CD14-positive monocyte (primary cell): Measurements from ENCODE around the gene NUBPL. TPM values are rescaled to one million over a fixed set of nuclear protein-coding genes. Genes with fewer than 3 reads are reported as not detected.

ENCODE experiments used
- DNase-seq, 3 donors: peaks; one replicate each; pipeline ENCODE4 v3.0.0-alpha.2; 2011 to 2022
- H2AFZ ChIP-seq: 2 replicates; pipeline ENCODE4 v1.6.0; 2012; ENCODE audit warnings: mild to moderate bottlenecking, low read depth, low read length, inconsistent platforms; ENCODE audit not compliant: insufficient read depth, poor library complexity, severe bottlenecking
- H3K27ac ChIP-seq, 2 donors: 1 replicate in 1 of 2; 2 replicates in 1 of 2; pipeline ENCODE4 v1.5.1; 2012 to 2013; ENCODE audit warnings: low read length in 2 of 2, control low read depth in 1 of 2, inconsistent platforms in 1 of 2, low read depth in 1 of 2, mild to moderate bottlenecking in 1 of 2
- H3K27me3 ChIP-seq, 2 donors: one replicate each; pipeline versions ENCODE4 v1.6.0 to v1.6.1; 2011 to 2013; ENCODE audit warnings: low read length in 2 of 2; ENCODE audit not compliant: control insufficient read depth in 2 of 2, insufficient read depth in 2 of 2
- H3K36me3 ChIP-seq, 2 donors: replicated peaks in 1 of 2; 1 replicate in 1 of 2; 2 replicates in 1 of 2; pipeline versions ENCODE4 v1.5.1 to v1.6.1; 2012 to 2013; ENCODE audit warnings: low read length in 2 of 2, control low read depth in 1 of 2, inconsistent platforms in 1 of 2, mild to moderate bottlenecking in 1 of 2; ENCODE audit not compliant: insufficient read depth in 2 of 2, control insufficient read depth in 1 of 2
- H3K4me1 ChIP-seq, 2 donors: 1 replicate in 1 of 2; 2 replicates in 1 of 2; pipeline versions ENCODE4 v1.5.1 to v1.6.1; 2012 to 2013; ENCODE audit warnings: low read length in 2 of 2, control low read depth in 1 of 2, inconsistent platforms in 1 of 2, mild to moderate bottlenecking in 1 of 2, moderate library complexity in 1 of 2; ENCODE audit not compliant: insufficient read depth in 2 of 2, control insufficient read depth in 1 of 2
- H3K4me2 ChIP-seq: replicated peaks from 2 replicates; pipeline ENCODE3; 2012; ENCODE audit warnings: low read length, moderate library complexity, mild to moderate bottlenecking; ENCODE audit not compliant: poor library complexity, severe bottlenecking; ENCODE audit errors: extremely low read depth
- H3K4me3 ChIP-seq, 3 experiments: fragments of 200-600 bp in 1 of 3; sonication (generic) in 1 of 3; replicated peaks in 1 of 3; 1 replicate in 2 of 3; 2 replicates in 1 of 3; pipeline ENCODE4 v1.5.1; 2011 to 2013; ENCODE audit warnings: low read length in 3 of 3, mild to moderate bottlenecking in 3 of 3, control low read depth in 2 of 3, low read depth in 2 of 3, inconsistent platforms in 1 of 3, moderate library complexity in 1 of 3
- H3K79me2 ChIP-seq: 2 replicates; pipeline ENCODE4 v1.6.0; 2012; ENCODE audit warnings: mild to moderate bottlenecking, control low read depth, inconsistent platforms, low read length, moderate library complexity; ENCODE audit not compliant: insufficient read depth
- H3K9ac ChIP-seq: 2 replicates; pipeline ENCODE4 v1.6.0; 2017; ENCODE audit warnings: low read length, mild to moderate bottlenecking; ENCODE audit not compliant: insufficient read depth, poor library complexity, severe bottlenecking
- H3K9me3 ChIP-seq, 2 donors: replicated peaks in 1 of 2; 1 replicate in 1 of 2; 2 replicates in 1 of 2; pipeline versions ENCODE4 v1.5.1 to v1.6.1; 2012 to 2013; ENCODE audit warnings: low read length in 2 of 2, control low read depth in 1 of 2; ENCODE audit not compliant: control insufficient read depth in 1 of 2, insufficient read depth in 1 of 2
- H4K20me1 ChIP-seq: 2 replicates; pipeline ENCODE4 v1.6.0; 2012; ENCODE audit warnings: mild to moderate bottlenecking, low read length, control low read depth, moderate library complexity; ENCODE audit not compliant: insufficient read depth
- H3K27ac Mint-ChIP-seq, 7 donors: one replicate each; pipeline ENCODE4 v1.8.0; 2020; ENCODE audit warnings: mild to moderate bottlenecking in 7 of 7, mixed read lengths in 7 of 7, moderate library complexity in 6 of 7, inconsistent platforms in 2 of 7
- H3K27me3 Mint-ChIP-seq, 3 donors: one replicate each; pipeline ENCODE4 v1.8.0; 2021 to 2022; ENCODE audit warnings: low read depth in 3 of 3, mild to moderate bottlenecking in 3 of 3, mixed read lengths in 3 of 3, moderate library complexity in 3 of 3, inconsistent platforms in 1 of 3
- H3K36me3 Mint-ChIP-seq, 2 donors: one replicate each; pipeline ENCODE4 v1.8.0; 2020; ENCODE audit warnings: mixed read lengths in 2 of 2, inconsistent platforms in 1 of 2, mild to moderate bottlenecking in 1 of 2
- H3K4me1 Mint-ChIP-seq: one replicate; pipeline ENCODE4 v1.8.0; 2020; ENCODE audit warnings: mild to moderate bottlenecking, mixed read lengths
- H3K4me3 Mint-ChIP-seq, 2 donors: one replicate each; pipeline ENCODE4 v1.8.0; 2020; ENCODE audit warnings: mild to moderate bottlenecking in 2 of 2, mixed read lengths in 2 of 2, moderate library complexity in 1 of 2
- H3K9me3 Mint-ChIP-seq, 7 donors: one replicate each; pipeline ENCODE4 v1.8.0; 2020 to 2022; ENCODE audit warnings: mixed read lengths in 7 of 7, mild to moderate bottlenecking in 6 of 7, moderate library complexity in 6 of 7, inconsistent platforms in 2 of 7
- CTCF ChIP-seq: fragments of 200-600 bp; IDR thresholded peaks from one replicate; pipeline ENCODE4 v1.8.0; 2022; ENCODE audit warnings: antibody characterized with exemption, mild to moderate bottlenecking
- WGBS: methylation state at CpG from one replicate; pipeline ENCODE4 v1.1.5; 2013; ENCODE audit warnings: missing lambda C conversion rate; ENCODE audit not compliant: insufficient coverage; 5-methylcytosine and 5-hydroxymethylcytosine counted together
- intact Hi-C, 2 donors: fragments of 100-400 bp; cut with micrococcal nuclease; formaldehyde crosslinking; loops; one replicate each; pipeline versions ENCODE4 v1.15.0 to v1.15.1; 2023
- polyA plus RNA-seq, 3 donors: library from polyadenylated mRNA; depleted of rRNA in 1 of 3; unstranded in 2 of 3; stranded (reverse) in 1 of 3; fragments of 300-500 nt in 2 of 3; fragments of >200 nt in 1 of 3; fragmentation: Illumina TruSeq in 2 of 3; gene quantifications; 1 replicate in 2 of 3; 2 replicates in 1 of 3; pipeline ENCODE4 v1.2.3, GENCODE V29; 2012 to 2021

NUBPL gene
- polyA plus RNA-seq, 3 donors, result 0.75 to 2.4 (median 2.3) TPM

DNA sequence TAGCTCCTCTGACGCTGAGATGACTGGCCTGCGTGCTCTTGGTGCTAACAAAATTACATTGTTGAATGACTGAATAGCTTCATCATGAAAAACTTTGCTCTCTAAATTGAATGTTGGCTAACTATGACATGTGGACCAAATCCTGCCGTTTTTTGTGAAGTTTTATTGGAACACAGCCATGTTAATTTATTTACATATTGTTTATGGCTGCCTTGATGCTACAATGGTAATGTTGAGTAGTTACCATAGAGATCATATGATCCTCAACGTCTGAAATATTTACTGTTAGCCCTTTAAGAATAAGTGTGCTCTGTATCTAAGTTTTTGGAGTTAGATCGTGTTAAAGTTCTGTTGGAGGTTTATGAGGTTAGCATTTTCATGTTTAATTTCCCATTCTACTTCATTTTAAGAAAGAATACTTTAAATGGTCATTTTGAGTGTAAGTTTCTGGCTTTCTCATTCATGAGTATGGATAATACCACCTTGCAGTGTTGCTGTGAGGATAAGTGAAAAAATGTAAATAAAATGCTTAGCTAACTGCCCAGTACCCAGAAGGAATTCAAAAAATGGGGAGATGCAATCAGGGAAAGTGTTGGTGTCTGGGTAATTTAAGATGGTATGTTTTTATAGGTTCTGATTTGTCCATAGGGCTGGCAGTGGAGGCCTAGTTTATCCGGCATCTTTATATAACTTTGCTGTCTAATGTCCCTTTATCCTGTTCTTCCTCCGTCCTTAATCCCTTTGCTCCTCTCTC, 35.3 kb downstream of the NUBPL start:
- H3K4me3 ChIP-seq, result no peak overlapping the region
- H4K20me1 ChIP-seq, result no peaks in the 10 kb centered on the region
- no peaks in the 10 kb centered on the region for H3K79me2 ChIP-seq
- WGBS, result 85% methylated on average over 2 of the region's 7 CpGs
- no peaks in the 10 kb centered on the region for H3K4me1 Mint-ChIP-seq
- no peak overlapping the region for H2AFZ ChIP-seq
- H3K4me3 Mint-ChIP-seq, result no peak overlapping the region
- no peak overlapping the region for H3K27ac ChIP-seq
- no peak overlapping the region for H3K4me2 ChIP-seq
- no peak for DNase-seq
- TF ChIP-seq CTCF, result no peak
- no peaks in the 10 kb centered on the region for H3K27me3 Mint-ChIP-seq
- H3K9me3 Mint-ChIP-seq, result peaks cover 3 to 12% (median 8%) of the 10 kb centered on the region in 7 donors
- no peaks in the 10 kb centered on the region for H3K4me1 ChIP-seq
- no peak overlapping the region for H3K9ac ChIP-seq
- H3K36me3 Mint-ChIP-seq, result peaks cover 10 to 13% of the 10 kb centered on the region in 2 donors
- intact Hi-C loops, result no loop called here
- H3K36me3 ChIP-seq, result peaks cover 3 to 4% of the 10 kb centered on the region in 2 donors
- H3K27me3 ChIP-seq, result no peaks in the 10 kb centered on the region
- H3K27ac Mint-ChIP-seq, result no peak overlapping the region
- no peaks in the 10 kb centered on the region for H3K9me3 ChIP-seq

- no peaks in the 10 kb centered on the region for H4K20me1 ChIP-seq
- Mint-ChIP-seq H3K9me3 (peaks cover 19 to 37% (median 25%) of the 10 kb centered on the region in 7 donors), H3K36me3 (peaks cover 9 to 22% of the 10 kb centered on the region in 2 donors), H3K4me3 (no peak overlapping the region), H3K27ac (peak overlapping the region in 1 of 7 donors; percentile 46), H3K4me1 (no peaks in the 10 kb centered on the region), H3K27me3 (no peaks in the 10 kb centered on the region)
- no peaks in the 10 kb centered on the region for H3K4me1 ChIP-seq
- no peak overlapping the region for H3K9ac ChIP-seq
- no peak overlapping the region for H3K27ac ChIP-seq
- DNase-seq, result no peak
- H3K27me3 ChIP-seq, result no peaks in the 10 kb centered on the region
- WGBS, result 74% methylated on average over 2 of the region's 2 CpGs
- no peak overlapping the region for H3K4me2 ChIP-seq
- intact Hi-C loops, result no loop called here
- no peak overlapping the region for H3K4me3 ChIP-seq
- no peaks in the 10 kb centered on the region for H3K36me3 ChIP-seq
- no peak overlapping the region for H2AFZ ChIP-seq
- no peak for TF ChIP-seq CTCF
- no peaks in the 10 kb centered on the region for H3K79me2 ChIP-seq
- H3K9me3 ChIP-seq, result peaks cover 0 to 16% of the 10 kb centered on the region in 2 donors
These were observed 44.5 kb downstream of the NUBPL start for GRCh38 chr14:31605702-31606101.
